ENCODE measurements around the gene SNX19.

Gene SNX19

DNA sequence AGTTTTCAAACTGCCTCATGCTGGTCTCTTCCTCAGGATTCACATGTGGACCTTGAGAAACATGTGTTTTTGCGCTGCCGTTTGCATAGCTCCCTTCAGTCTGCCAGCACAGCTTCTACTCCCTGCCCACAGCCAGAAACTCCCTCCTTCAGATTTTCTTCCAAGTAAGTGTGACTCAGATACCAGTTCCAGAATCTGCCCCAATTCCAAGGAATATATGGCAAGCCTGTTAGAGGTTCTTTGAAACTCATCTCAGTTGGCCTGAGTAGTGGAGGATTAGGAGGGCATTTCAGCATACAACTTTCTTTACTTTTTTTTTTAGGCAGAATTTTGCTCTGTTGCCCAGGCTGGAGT, 67.1 kb downstream of the SNX19 start:
- DNase-seq (ENCODE audit: low read depth) = peak; percentile 76
- H3K4me3 ChIP-seq (ENCODE audit: low read length) = no peak overlapping the region
- TF ChIP-seq, protein P1, sequence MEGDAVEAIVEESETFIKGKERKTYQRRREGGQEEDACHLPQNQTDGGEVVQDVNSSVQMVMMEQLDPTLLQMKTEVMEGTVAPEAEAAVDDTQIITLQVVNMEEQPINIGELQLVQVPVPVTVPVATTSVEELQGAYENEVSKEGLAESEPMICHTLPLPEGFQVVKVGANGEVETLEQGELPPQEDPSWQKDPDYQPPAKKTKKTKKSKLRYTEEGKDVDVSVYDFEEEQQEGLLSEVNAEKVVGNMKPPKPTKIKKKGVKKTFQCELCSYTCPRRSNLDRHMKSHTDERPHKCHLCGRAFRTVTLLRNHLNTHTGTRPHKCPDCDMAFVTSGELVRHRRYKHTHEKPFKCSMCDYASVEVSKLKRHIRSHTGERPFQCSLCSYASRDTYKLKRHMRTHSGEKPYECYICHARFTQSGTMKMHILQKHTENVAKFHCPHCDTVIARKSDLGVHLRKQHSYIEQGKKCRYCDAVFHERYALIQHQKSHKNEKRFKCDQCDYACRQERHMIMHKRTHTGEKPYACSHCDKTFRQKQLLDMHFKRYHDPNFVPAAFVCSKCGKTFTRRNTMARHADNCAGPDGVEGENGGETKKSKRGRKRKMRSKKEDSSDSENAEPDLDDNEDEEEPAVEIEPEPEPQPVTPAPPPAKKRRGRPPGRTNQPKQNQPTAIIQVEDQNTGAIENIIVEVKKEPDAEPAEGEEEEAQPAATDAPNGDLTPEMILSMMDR (IDR thresholded peaks at IDR 0.05; ENCODE audit: insufficient read depth, low read depth, low read length, missing control alignments) = no peak

DNA sequence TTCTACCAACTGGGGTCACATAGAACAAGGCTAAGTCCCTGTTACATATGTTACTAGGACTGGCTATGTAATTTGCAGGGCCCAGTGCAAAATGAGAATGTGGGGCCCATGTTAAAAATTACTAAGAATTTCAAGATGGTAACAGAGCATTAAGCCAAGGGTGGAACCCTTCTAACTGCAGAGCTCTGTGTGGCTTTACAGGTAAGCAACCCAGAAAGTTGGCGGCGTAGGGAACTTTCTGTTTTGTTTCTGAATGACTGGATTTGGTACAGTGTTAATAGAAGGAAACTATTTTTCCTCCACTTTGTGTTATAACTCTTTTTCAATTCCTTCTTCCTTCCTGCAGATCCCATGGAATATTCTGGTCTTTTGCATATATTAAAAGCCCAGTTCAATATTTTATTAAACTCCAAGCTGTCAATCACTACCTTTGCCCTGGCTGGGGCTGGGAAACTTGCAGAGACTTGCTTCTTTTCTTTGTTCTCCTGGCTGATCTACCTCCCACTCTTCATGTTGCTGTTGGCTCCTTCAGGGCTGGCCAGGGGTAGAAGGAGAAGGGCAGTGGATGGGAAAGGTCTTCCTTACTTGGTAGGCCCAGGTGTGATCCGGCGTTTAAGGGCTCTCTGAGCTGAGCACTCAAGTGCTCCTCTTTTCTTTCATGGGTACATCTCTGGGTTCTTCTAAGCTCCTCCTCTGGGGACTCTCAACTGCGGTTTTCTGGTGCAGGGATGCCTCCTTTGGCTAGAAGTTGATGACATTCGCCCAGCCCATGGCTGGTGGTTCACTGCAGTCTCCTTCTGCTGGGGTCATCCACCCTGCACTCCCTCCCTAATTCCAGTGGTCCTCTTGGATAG, 67.7 kb downstream of the SNX19 start:
- H3K4me3 ChIP-seq (ENCODE audit: low read length) = no peak overlapping the region
- peak; percentile 63 for DNase-seq (ENCODE audit: low read depth)
- TF ChIP-seq, protein P1 (IDR thresholded peaks at IDR 0.05; ENCODE audit: insufficient read depth, low read depth, low read length, missing control alignments) = no peak

DNA sequence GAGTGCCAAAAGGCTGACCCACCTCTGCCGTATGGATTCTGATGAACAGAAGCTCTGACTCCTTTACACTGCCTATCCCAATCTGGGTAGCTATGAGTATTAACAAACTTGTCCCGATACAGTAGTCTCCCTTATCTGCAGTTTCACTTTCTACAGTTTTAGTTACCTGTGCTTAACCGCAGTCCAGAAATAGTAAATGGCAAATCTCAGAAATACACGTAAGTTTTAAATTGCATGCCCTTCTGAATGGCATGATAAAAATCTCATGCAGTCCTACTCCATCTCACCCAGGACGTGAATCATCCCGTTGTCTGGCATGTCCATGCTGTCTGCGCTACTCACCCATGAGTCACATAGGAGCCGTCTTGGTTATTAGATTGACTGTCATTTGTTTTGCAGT, 68.8 kb downstream of the SNX19 start:
- H3K4me3 ChIP-seq (ENCODE audit: low read length) = peak overlapping the region; percentile 9
- DNase-seq (ENCODE audit: low read depth) = peak; percentile 98
- TF ChIP-seq, protein P1 (IDR thresholded peaks at IDR 0.05; ENCODE audit: insufficient read depth, low read depth, low read length, missing control alignments) = no peak

DNA sequence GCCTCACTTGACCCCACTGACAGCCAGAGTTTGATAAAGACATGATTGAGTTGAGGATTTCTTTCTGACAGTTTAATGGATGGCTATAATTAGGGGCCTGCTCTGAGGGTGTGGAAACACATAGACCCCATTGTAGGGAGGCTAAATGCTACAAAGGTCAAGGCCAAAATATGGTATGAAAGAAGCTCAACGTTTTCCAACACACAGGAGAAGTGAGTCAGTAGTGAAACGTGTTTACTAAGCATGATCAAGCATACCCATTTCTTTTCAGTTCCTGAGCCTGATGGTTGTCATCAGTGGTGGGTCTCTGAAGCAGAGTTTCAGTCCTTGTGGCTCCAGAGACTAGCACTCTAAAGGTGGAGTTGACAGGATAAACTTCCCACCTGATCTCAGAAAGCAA, 69.7 kb downstream of the SNX19 start:
- TF ChIP-seq, protein P1 (IDR thresholded peaks at IDR 0.05; ENCODE audit: insufficient read depth, low read depth, low read length, missing control alignments) = no peak
- DNase-seq (ENCODE audit: low read depth) = peak; percentile 68
- H3K4me3 ChIP-seq (ENCODE audit: low read length) = no peak overlapping the region

DNA sequence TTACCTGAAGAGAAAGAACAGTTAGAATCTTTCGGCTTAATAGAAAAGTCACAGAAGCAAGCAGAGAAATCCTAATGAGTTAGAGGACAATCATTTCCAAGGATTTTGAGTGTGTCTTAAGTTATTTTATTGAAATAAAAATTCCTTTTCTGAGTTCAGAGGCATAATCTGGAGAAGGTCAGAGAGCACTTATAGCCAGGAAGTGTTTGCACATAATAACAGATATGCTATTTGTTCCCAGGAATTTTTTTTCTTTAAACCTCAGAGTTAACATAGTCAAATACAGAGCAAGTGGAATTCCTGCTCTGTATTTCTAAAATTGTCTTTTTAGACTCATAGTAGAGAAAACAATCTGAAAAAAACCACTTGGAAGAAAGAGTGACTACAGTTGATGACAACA, 74.3 kb downstream of the SNX19 start:
- DNase-seq (ENCODE audit: low read depth) = no peak
- TF ChIP-seq, protein P1 (IDR thresholded peaks at IDR 0.05; ENCODE audit: insufficient read depth, low read depth, low read length, missing control alignments) = no peak
- no peak overlapping the region for H3K4me3 ChIP-seq (ENCODE audit: low read length)

DNA sequence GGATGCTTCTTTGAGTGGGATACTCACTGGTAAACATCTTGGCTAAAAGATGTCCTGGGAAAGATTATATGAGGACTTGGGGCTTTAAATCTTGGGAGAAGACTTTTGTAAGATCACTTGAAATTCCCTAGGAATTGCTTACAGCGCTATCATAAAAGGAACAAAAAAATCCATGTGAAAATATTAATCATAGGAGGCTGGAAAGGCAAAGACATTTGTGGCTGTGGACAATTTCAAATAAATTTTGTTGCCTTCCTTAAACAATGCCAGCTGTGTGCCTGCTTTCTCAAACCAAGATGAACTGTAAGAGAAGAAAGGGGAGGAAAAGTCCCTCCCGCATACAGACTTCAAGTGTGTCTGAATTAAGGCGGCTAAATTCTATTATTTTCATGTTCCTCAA, 75.6 kb downstream of the SNX19 start:
- H3K4me3 ChIP-seq (ENCODE audit: low read length) = no peak overlapping the region
- TF ChIP-seq, protein P1 (IDR thresholded peaks at IDR 0.05; ENCODE audit: insufficient read depth, low read depth, low read length, missing control alignments) = no peak
- DNase-seq (ENCODE audit: low read depth) = no peak

All from epithelial cell of esophagus (primary cell).